SJSA1 (cell line): ENCODE measurements around the gene ALKAL2. TPM values are rescaled to one million over a fixed set of nuclear protein-coding genes. Genes with fewer than 3 reads are reported as not detected.
"Not testable (repeated sequence)": the region's sequence is repeated elsewhere in the genome, so short reads cannot be mapped to it uniquely, and the experiment has no call there.

Experiments used
- DNase-seq, 2 experiments: peaks; one replicate each; pipeline ENCODE4 v3.0.0-alpha.2; 2015 to 2020; ENCODE audit warnings: low spot score in 2 of 2, low read depth in 1 of 2
- H3K27ac ChIP-seq: fragments of 250-450 bp; sonication (Bioruptor Pico); 2 replicates; pipeline ENCODE4 v1.5.1; 2020; ENCODE audit warnings: mild to moderate bottlenecking, moderate library complexity
- H3K27me3 ChIP-seq: fragments of 250-450 bp; sonication (Bioruptor Pico); replicated peaks from 2 replicates; pipeline ENCODE4 v1.5.1; 2020; ENCODE audit warnings: mild to moderate bottlenecking, moderate library complexity
- H3K36me3 ChIP-seq: fragments of 250-450 bp; sonication (Bioruptor Pico); 2 replicates; pipeline ENCODE4 v1.5.1; 2020; ENCODE audit warnings: mild to moderate bottlenecking
- H3K4me1 ChIP-seq: fragments of 250-450 bp; sonication (Bioruptor Pico); replicated peaks from 2 replicates; pipeline ENCODE4 v1.6.1; 2021; ENCODE audit warnings: mild to moderate bottlenecking
- H3K4me3 ChIP-seq: fragments of 250-450 bp; sonication (Bioruptor Pico); 2 replicates; pipeline ENCODE4 v1.5.1; 2020; ENCODE audit warnings: mild to moderate bottlenecking
- H3K9me3 ChIP-seq: fragments of 250-450 bp; sonication (Bioruptor Pico); replicated peaks from 2 replicates; pipeline ENCODE4 v1.5.1; 2020; ENCODE audit warnings: mild to moderate bottlenecking
- total RNA-seq: library from RNA; depleted of rRNA; stranded (reverse); fragments of >200 nt; shearing (Covaris generic); gene quantifications from 2 replicates; pipeline ENCODE4 v1.2.3, GENCODE V29; 2014; rRNA removed

The ALKAL2 gene, protein sequence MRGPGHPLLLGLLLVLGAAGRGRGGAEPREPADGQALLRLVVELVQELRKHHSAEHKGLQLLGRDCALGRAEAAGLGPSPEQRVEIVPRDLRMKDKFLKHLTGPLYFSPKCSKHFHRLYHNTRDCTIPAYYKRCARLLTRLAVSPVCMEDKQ
- not detected in 2 replicates for total RNA-seq

DNA sequence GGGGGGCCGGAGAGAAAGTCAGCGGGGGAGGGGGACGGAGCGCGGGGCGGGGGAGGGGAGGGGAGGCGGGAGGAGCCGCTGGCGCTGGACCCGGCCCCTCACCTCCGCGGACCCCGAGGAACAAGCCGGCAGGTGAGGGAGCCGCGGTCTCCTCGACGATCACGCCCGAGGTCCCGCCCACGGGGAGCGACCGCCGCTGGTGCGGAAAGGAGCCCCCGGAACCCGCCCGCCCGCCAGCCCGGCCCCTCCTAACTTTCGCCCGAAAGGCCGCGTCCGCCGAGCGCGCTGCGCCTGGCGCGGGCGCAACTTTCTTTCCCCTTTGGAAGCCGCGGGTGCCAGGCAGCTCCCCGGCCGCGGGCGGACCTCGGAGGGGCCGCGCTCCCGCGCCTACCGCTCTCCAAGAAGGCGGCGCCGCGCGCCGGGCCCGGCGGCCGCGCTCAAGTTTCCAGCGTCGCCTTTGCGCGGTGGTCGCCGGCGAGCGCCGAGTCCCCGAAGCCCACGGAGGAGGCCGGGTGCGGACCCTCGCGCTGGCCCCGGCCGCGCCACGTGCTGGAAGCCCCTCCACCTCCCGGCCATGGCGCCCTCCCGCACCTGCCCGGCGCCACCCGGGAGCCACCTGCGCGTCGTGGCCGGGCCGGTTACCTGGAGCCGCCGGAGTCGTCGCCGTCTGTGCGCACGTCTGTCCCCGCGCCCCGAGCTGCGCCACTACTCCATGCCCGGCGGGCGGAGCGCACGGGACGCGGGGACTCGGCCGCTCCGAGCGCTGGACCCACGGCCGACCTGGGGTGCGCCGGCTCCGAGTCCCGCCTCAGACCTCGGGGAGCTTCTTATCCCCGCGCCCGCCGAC, at the start of gene ALKAL2:
Gene ALKAL2 (minus strand): TSS at position 181 of the 847 bp plus-strand sequence. CDS start 256 bp downstream, outside the sequence.
- H3K36me3 ChIP-seq: no peaks in the 10 kb centered on the region
- peaks cover 23% of the 10 kb centered on the region for H3K4me1 ChIP-seq
- H3K27me3 ChIP-seq: peaks cover 42% of the 10 kb centered on the region
- H3K9me3 ChIP-seq: no peaks in the 10 kb centered on the region
- DNase-seq: peak in 1 of 2 experiments; percentile 17
- H3K4me3 ChIP-seq: no peak within 1 kb of the TSS
- H3K27ac ChIP-seq: no peak within 1 kb of the TSS

DNA sequence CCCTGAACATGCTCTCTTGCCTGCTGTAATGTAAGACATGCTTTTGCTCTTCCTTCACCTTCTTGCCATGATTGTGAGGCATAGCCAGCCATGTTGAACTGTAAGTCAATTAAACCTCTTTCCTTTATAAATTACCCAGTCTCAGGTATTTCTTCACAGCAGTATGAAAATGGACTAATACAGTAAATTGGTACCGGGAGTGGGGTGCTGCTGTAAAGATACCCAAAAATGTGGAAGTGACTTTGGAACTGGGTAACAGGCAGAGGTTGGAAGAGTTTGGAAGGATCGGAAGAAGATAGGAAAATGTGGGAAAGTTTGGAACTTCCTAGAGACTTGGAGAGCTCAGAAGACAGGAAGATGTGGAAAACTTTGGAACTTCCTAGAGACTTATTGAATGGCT, 49.1 kb upstream of the ALKAL2 start:
- not testable (repeated sequence) for H3K9me3 ChIP-seq, H3K4me1 ChIP-seq, H3K27me3 ChIP-seq, H3K36me3 ChIP-seq, DNase-seq, H3K4me3 ChIP-seq, H3K27ac ChIP-seq

DNA sequence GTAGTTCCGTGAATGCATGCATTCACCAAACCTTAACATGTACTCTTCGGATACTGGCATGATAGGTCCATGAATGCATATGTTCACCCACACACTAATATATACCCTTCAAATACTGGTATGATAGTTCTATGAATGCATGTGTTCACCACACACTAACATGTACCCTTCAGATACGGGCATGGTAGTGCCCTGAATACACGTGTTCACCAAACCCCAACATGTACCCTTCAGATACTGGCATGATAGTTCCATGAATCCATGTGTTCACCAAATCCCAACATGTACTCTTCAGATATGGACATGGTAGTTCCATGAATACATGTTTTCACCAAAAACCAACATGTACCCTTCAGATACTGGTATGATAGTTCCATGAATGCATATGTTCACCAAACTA, 48.5 kb upstream of the ALKAL2 start:
- Histone ChIP-seq H3K27me3 (no peaks in the 10 kb centered on the region), H3K36me3 (no peaks in the 10 kb centered on the region), H3K9me3 (no peaks in the 10 kb centered on the region), H3K4me3 (no peak overlapping the region), H3K4me1 (no peaks in the 10 kb centered on the region), H3K27ac (no peak overlapping the region)
- DNase-seq: no peak

DNA sequence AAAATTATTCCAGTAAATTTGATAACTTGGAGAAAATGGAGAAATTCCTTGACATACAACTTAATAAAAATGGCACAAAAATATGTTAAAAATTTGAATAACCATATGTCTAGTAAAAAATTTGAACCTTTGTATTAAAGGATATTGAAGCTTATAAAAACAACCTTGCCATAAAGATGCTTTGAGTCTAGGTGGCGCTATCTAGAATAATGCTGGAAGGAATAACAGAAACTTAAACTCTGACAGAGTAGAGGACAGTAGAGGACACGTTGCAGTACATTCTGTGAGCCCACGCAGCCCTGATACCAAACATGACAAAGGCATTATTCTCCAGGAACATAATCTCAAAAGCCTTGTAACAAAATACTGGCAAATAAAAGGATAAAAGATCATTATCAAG, 44.7 kb upstream of the ALKAL2 start:
- no peaks in the 10 kb centered on the region for H3K4me1 ChIP-seq

DNA sequence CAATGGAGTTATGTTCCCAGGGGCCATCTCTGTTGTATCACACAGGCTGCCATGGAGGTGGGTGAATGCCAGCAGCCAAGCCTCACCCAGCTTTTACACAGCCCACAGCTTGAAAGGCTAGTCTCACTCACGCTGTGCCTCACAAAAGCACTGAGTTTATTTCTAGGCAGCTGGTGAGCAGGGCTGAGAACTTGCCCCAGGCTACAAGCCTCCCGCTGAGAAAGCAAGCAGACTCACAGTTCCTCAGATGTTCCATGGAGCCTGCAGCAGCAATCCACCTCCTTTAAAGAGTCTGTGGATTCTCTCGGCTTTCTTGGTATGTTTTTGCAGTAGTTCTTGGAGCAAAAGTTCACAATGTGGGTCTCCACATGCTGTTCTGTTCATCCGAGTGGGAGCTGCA, 40.9 kb upstream of the ALKAL2 start:
- no peak overlapping the region for H3K27ac ChIP-seq
- no peaks in the 10 kb centered on the region for H3K4me1 ChIP-seq
- no peaks in the 10 kb centered on the region for H3K36me3 ChIP-seq
- H3K4me3 ChIP-seq: no peak overlapping the region
- DNase-seq: no peak
- no peaks in the 10 kb centered on the region for H3K9me3 ChIP-seq
- H3K27me3 ChIP-seq: no peaks in the 10 kb centered on the region

More for the DNA sequence above, 44.7 kb upstream of the ALKAL2 start:
- Histone ChIP-seq H3K27ac (no peak overlapping the region), H3K27me3 (no peaks in the 10 kb centered on the region), H3K4me3 (no peak overlapping the region), H3K36me3 (no peaks in the 10 kb centered on the region), H3K9me3 (no peaks in the 10 kb centered on the region)
- no peak for DNase-seq

DNA sequence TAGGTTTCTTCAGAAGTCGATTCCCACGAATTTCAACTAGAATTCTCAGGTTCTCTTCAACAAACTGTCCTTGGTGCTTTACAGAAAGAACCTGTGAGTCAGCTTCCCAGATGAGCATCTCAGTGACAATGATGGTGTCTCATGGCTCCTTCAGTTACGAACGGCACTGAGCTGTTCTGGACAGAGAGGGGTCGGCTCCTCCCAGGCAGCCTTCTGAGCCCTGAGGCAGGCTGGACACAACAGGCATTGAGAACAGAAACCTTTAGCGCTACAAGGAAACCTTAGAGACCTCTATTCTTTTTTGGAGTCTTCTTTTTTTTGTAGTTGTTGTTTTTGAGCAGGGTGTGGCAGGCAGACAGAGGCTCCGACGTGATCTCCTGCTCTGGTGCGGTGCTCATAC, 35.1 kb upstream of the ALKAL2 start:
- no peaks in the 10 kb centered on the region for H3K36me3 ChIP-seq
- H3K4me3 ChIP-seq: no peak overlapping the region

DNA sequence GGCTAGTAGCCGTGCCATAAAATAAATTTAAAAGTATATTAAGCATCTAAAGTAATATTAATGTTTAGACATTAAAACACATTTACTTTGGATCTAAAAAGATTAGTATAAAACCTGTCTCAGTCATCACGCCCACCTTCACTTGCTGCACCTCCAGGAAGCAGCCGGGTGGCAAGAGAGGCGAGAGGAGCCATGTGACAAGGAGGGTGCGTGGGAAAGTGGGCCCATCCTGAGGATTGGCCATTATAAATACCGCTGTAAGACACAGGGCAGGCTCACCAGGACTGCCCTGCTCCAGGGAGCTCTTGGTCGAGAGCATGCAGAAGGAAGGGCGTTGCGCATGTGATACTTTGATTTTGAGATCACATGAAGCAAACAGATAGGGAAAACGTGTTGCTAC, 34.4 kb upstream of the ALKAL2 start:
- Histone ChIP-seq H3K4me1 (peaks cover 14% of the 10 kb centered on the region), H3K36me3 (no peaks in the 10 kb centered on the region), H3K4me3 (no peak overlapping the region), H3K9me3 (no peaks in the 10 kb centered on the region), H3K27me3 (no peaks in the 10 kb centered on the region), H3K27ac (no peak overlapping the region)
- DNase-seq: no peak

More for the DNA sequence above, 35.1 kb upstream of the ALKAL2 start:
- DNase-seq: no peak
- H3K9me3 ChIP-seq: no peaks in the 10 kb centered on the region
- H3K27me3 ChIP-seq: no peaks in the 10 kb centered on the region
- H3K27ac ChIP-seq: no peak overlapping the region
- H3K4me1 ChIP-seq: peaks cover 7% of the 10 kb centered on the region

DNA sequence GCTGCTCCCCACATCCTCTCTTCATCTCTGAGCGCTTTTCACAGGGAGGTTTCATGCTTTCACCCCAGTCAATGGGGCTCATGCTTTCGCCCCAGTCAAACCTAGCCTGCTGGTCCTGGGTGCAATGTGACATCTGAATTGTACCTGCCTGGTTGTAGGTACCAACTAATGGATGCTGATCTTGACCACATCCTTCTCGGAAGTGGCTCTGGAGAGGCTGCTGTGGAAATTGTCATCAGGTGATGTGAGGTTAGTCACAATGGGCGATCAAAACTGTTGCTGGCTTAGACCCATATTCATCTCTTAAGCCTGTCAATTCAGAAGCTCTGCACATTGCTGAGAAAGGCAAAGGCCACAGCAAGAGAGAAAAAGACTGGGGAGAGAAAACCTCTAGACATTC, 32.7 kb upstream of the ALKAL2 start:
- no peak for DNase-seq
- H3K4me1 ChIP-seq: peaks cover 17% of the 10 kb centered on the region

DNA sequence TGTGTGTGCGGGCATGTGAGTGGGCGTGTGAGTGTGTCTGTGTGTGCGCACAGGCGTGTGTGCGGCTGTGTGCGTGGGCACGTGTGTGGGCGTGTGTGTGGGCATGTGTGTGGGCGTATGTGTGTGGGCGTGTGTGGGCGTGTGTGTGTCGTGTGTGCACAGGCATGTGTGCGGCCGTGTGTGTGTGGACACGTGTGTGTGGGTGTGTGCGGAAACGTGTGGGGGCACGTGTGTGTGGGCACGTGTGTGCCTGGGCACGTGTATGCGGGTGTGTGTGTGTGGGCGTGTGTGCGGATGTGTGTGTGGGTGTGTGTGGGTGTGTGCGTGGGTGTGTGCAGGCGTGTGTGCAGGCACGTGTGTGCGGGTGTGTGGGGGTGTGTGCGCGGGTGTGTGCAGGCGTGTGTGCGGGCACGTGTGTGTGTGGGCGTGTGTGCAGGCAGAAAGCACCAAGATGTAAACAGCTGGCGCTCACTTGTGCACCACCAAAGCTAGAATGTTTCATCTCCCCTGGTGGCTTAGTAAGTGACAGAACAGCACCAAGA, 31.2 kb upstream of the ALKAL2 start:
- H3K9me3 ChIP-seq: no peaks in the 10 kb centered on the region
- H3K36me3 ChIP-seq: no peaks in the 10 kb centered on the region
- H3K27me3 ChIP-seq: no peaks in the 10 kb centered on the region
- DNase-seq: no peak
- H3K4me3 ChIP-seq: no peak overlapping the region
- no peak overlapping the region for H3K27ac ChIP-seq
- H3K4me1 ChIP-seq: peaks cover 17% of the 10 kb centered on the region

More for the DNA sequence above, 32.7 kb upstream of the ALKAL2 start:
- Histone ChIP-seq H3K27ac (no peak overlapping the region), H3K4me3 (no peak overlapping the region), H3K9me3 (no peaks in the 10 kb centered on the region), H3K27me3 (no peaks in the 10 kb centered on the region), H3K36me3 (no peaks in the 10 kb centered on the region)

DNA sequence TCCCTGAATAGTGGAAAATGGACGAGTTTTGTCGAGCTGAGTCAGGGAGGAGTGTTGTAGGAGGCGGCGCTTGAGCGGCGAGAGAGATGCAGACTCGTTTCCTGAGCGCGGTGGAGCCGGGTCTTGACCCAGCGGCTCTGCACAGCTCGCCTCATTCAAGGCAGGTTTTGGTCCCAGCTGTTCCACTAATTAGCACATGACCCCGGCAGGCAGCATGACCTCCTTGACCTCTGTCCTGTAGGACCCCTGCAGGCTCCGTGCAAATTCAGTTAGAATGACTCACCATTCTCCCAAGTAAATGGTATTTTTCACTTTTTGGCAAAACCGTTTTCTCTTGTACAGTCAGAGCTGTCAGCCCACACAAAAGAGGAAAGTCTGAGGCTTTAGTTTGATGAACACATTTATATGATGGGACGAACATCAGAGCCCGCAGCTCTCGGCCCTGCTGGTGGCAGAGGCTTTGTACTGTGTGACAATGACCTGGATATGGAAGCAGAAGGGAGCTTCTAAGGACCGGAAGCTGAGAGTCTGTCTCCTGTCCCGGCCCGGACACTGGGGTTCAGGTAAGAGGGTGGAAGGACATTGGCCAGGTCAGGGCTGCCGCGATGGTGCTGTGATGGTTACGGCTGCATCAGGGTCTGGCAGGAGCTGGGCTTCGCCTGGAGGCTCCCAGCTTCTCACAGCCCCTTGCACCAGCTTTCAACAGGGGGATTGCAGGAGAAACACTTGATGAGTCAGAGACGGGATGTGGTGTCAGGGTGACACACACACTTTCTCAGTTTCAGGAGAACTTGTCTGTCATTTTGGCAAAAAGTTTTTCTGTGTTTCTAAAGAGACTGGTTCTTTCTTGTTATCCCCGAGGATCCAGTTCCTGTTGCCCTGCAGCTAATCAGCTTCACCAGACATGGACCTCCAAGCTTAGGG, 29.9 kb upstream of the ALKAL2 start:
- Histone ChIP-seq H3K4me1 (peaks cover 17% of the 10 kb centered on the region), H3K27me3 (no peaks in the 10 kb centered on the region), H3K9me3 (no peaks in the 10 kb centered on the region), H3K36me3 (no peaks in the 10 kb centered on the region), H3K27ac (peak overlapping the region; percentile 92), H3K4me3 (no peak overlapping the region)
- DNase-seq: peak; percentile 69 to 75

DNA sequence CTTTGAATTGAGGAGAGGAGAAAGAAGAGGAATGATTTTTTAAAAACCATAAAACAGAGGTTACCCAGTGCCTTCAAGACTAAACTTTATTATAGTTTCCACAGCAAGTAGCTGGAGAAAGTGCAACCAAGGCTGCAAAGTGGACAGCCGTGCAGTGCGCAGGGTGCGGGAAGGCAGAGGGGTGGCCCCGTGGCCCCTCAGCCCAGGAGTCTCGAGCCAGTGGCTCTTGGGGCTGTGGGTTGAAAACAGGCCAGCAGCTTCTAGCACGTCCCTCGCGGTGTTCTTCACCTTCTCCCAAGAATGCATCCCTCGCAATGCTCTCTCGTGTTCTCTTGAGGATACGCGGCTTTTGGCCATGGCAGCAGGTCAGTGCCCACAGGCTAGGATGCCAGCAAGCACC, 28.5 kb upstream of the ALKAL2 start:
- no peak for DNase-seq
- Histone ChIP-seq H3K36me3 (no peaks in the 10 kb centered on the region), H3K27ac (no peak overlapping the region), H3K9me3 (no peaks in the 10 kb centered on the region), H3K4me3 (no peak overlapping the region), H3K27me3 (no peaks in the 10 kb centered on the region), H3K4me1 (peaks cover 17% of the 10 kb centered on the region)

DNA sequence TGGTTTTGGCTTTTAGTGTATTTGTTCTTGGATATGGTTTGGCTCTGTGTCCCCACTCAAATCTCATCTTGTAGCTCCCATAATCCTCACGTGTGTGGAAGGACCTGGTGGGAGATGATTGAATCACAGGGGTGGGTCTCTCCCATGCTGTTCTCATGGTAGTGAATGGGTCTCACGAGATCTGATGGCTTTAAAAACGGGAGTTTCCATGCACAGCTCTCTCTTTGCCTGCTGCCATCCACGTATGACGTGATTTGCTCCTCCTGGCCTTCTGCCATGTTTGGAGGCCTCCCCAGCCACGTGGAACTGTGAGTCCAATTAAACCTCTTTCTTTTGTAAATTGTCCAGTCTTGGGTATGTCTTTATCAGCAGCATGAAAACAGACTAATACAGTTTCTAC, 28.0 kb upstream of the ALKAL2 start:
- DNase-seq, H3K4me3 ChIP-seq, H3K9me3 ChIP-seq, H3K27ac ChIP-seq, H3K27me3 ChIP-seq, H3K36me3 ChIP-seq: not testable (repeated sequence)
- H3K4me1 ChIP-seq: peaks cover 17% of the 10 kb centered on the region

DNA sequence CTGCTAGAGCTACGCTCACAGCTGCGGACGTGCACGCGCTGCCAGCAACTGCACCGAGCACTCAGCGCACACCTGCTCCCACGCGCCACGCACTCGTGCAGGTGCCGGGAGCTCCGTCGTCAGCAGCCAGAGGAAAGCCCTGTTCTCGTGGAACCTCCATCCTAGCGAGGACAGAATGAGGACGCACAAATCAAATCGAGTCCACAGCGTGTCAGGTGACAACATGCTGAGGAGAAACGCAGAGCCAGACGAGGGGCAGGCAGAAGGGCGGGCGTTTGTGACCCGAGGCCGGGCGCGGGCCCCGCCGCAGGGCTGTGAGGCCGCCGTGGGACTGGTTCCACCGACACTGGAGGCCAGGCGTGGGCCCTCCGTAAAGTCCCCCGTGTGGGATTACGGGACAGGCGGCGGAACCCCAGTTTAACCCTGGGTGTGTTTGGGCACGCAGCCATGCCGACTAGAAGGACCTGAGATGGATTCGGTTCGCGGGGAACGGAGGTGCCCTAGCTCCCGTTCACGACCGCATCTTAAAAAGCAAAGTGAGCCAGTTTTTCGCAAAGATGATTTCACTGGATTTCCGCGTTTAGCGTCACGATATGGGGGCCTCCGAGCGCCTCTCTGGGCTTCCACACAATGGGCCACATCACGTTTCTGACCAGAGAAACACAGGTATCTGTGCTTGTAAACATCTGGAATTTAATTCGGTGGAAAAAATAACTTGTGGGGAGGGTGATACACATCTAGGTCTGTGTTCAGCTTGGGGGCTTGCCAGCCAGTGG, 26.9 kb upstream of the ALKAL2 start:
- H3K27ac ChIP-seq: no peak overlapping the region
- no peak for DNase-seq
- H3K9me3 ChIP-seq: no peaks in the 10 kb centered on the region
- H3K4me3 ChIP-seq: no peak overlapping the region
- H3K27me3 ChIP-seq: no peaks in the 10 kb centered on the region
- H3K4me1 ChIP-seq: peaks cover 17% of the 10 kb centered on the region
- no peaks in the 10 kb centered on the region for H3K36me3 ChIP-seq
